Measurements from ENCODE around the gene GNS.
"Not testable (repeated sequence)": the region's sequence is repeated elsewhere in the genome, so short reads cannot be mapped to it uniquely, and the experiment has no call there.

The GNS gene

GRCh38 chr12:64694130-64695040 lies 64.8 kb downstream of the GNS start:
- no peak for DNase-seq

GRCh38 chr12:64691795-64692583 lies 67.2 kb downstream of the GNS start:
- DNase-seq = no peak

GRCh38 chr12:64691227-64691794 lies 67.9 kb downstream of the GNS start:
- DNase-seq = no peak

GRCh38 chr12:64690236-64690635 lies 69.0 kb downstream of the GNS start:
- not testable (repeated sequence) for DNase-seq

GRCh38 chr12:64688715-64689114 lies 70.5 kb downstream of the GNS start:
- no peak for DNase-seq

GRCh38 chr12:64688219-64688618 lies 71.0 kb downstream of the GNS start:
- DNase-seq = no peak

GRCh38 chr12:64687816-64688215 lies 71.4 kb downstream of the GNS start:
- no peak for DNase-seq

- DNase-seq = no peak
Observed at GRCh38 chr12:64685605-64686004, 73.6 kb downstream of the GNS start.

- no peak for DNase-seq
Observed at GRCh38 chr12:64685050-64685449, 74.2 kb downstream of the GNS start.

GRCh38 chr12:64683816-64684543 lies 75.2 kb downstream of the GNS start:
- no peak for DNase-seq

- DNase-seq = no peak
Observed at GRCh38 chr12:64682572-64683277, 76.5 kb downstream of the GNS start.

- no peak for DNase-seq
Observed at GRCh38 chr12:64681200-64682052, 77.8 kb downstream of the GNS start.

- no peak for DNase-seq
Observed at GRCh38 chr12:64680235-64680634, 79.0 kb downstream of the GNS start.

GRCh38 chr12:64679487-64680001 lies 79.7 kb downstream of the GNS start:
- DNase-seq = no peak

- no peak for DNase-seq
Observed at GRCh38 chr12:64678835-64679234, 80.4 kb downstream of the GNS start.

GRCh38 chr12:64678248-64678647 lies 81.0 kb downstream of the GNS start:
- DNase-seq = no peak

GRCh38 chr12:64675795-64676194 lies 83.4 kb downstream of the GNS start:
- DNase-seq = no peak

- no peak for DNase-seq
Observed at GRCh38 chr12:64674367-64674922, 84.8 kb downstream of the GNS start.

- no peak for DNase-seq
Observed at GRCh38 chr12:64673490-64674169, 85.6 kb downstream of the GNS start.

GRCh38 chr12:64672925-64673409 lies 86.2 kb downstream of the GNS start:
- DNase-seq = no peak
